ENCODE results near the gene NUP35.

- TF ChIP-seq GATA2 (IDR thresholded peaks at IDR 0.05; ENCODE audit: low read depth, low read length), result no peak
- no peak for TF ChIP-seq GATA3 (IDR thresholded peaks at IDR 0.05; ENCODE audit: low read depth, low read length)
Measured at GRCh38 chr2:183166210-183166609, 42.0 kb downstream of the NUP35 start.

Data from SH-SY5Y (cell line).